ENCODE results near the gene PIK3AP1.
"Not testable (repeated sequence)": the region's sequence is repeated elsewhere in the genome, so short reads cannot be mapped to it uniquely, and the experiment has no call there.

Gene PIK3AP1

GRCh38 chr10:96703358-96703757 is 17.0 kb downstream of the PIK3AP1 start:
- H3K4me3 ChIP-seq (ENCODE audit: low read length), result no peak overlapping the region
- DNase-seq (ENCODE audit: low read depth), result no peak
- no peak for TF ChIP-seq CTCF (IDR thresholded peaks at IDR 0.05; ENCODE audit: insufficient read depth, low read depth, low read length, missing control alignments)

- H3K4me3 ChIP-seq (ENCODE audit: low read length), result no peak overlapping the region
- no peak for DNase-seq (ENCODE audit: low read depth)
- no peak for TF ChIP-seq CTCF (IDR thresholded peaks at IDR 0.05; ENCODE audit: insufficient read depth, low read depth, low read length, missing control alignments)
Measured at GRCh38 chr10:96701265-96701664, 19.0 kb downstream of the PIK3AP1 start.

- TF ChIP-seq CTCF (IDR thresholded peaks at IDR 0.05; ENCODE audit: insufficient read depth, low read depth, low read length, missing control alignments), result no peak
- no peak overlapping the region for H3K4me3 ChIP-seq (ENCODE audit: low read length)
- DNase-seq (ENCODE audit: low read depth), result no peak
Measured at GRCh38 chr10:96700374-96701099, 19.8 kb downstream of the PIK3AP1 start.

GRCh38 chr10:96699613-96700012 is 20.7 kb downstream of the PIK3AP1 start:
- DNase-seq (ENCODE audit: low read depth), result no peak
- no peak for TF ChIP-seq CTCF (IDR thresholded peaks at IDR 0.05; ENCODE audit: insufficient read depth, low read depth, low read length, missing control alignments)
- H3K4me3 ChIP-seq (ENCODE audit: low read length), result no peak overlapping the region

GRCh38 chr10:96698305-96698704 is 22.0 kb downstream of the PIK3AP1 start:
- not testable (repeated sequence) for DNase-seq (ENCODE audit: low read depth); H3K4me3 ChIP-seq (ENCODE audit: low read length)

GRCh38 chr10:96697438-96697837 is 22.9 kb downstream of the PIK3AP1 start:
- TF ChIP-seq CTCF (IDR thresholded peaks at IDR 0.05; ENCODE audit: insufficient read depth, low read depth, low read length, missing control alignments), result no peak
- no peak overlapping the region for H3K4me3 ChIP-seq (ENCODE audit: low read length)
- DNase-seq (ENCODE audit: low read depth), result no peak

GRCh38 chr10:96696845-96697425 is 23.4 kb downstream of the PIK3AP1 start:
- no peak for TF ChIP-seq CTCF (IDR thresholded peaks at IDR 0.05; ENCODE audit: insufficient read depth, low read depth, low read length, missing control alignments)
- no peak for DNase-seq (ENCODE audit: low read depth)
- no peak overlapping the region for H3K4me3 ChIP-seq (ENCODE audit: low read length)
